Loucy (cell line): ENCODE measurements around the gene LNPK.

Source experiments
- EZH2phosphoT487 ChIP-seq: fragments of 200-600 bp; IDR thresholded peaks from 2 replicates; pipeline ENCODE4 v1.6.1; 2018; ENCODE audit warnings: antibody characterized with exemption, mild to moderate bottlenecking, moderate library complexity, borderline replicate concordance
- TF ChIP-seq, protein P1 (sequence below): fragments of 200-600 bp; sonication (generic); conservative IDR thresholded peaks from 2 replicates; pipeline ENCODE4 v1.5.1; 2014; ENCODE audit warnings: mild to moderate bottlenecking, antibody characterized with exemption, low read length

DNA sequence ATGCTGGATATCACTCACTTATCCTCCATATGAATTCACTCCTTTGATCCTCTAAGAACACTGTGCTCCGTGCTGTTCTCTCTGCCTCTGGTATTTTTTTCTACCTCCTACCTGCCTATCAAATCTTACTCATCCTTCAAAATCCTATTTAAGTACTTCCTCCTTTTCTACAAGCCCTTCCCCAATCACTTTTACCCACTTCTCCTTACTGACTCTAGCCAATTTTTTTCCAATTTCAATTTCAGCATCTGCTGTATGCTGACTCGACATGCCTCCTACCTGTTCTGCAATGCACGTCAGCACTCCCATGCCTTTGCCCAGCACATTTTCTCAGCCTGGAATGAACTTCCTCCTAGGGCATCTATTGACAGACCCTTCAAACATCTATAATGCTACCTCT lies 37.3 kb upstream of the LNPK start:
- TF ChIP-seq, protein P1, sequence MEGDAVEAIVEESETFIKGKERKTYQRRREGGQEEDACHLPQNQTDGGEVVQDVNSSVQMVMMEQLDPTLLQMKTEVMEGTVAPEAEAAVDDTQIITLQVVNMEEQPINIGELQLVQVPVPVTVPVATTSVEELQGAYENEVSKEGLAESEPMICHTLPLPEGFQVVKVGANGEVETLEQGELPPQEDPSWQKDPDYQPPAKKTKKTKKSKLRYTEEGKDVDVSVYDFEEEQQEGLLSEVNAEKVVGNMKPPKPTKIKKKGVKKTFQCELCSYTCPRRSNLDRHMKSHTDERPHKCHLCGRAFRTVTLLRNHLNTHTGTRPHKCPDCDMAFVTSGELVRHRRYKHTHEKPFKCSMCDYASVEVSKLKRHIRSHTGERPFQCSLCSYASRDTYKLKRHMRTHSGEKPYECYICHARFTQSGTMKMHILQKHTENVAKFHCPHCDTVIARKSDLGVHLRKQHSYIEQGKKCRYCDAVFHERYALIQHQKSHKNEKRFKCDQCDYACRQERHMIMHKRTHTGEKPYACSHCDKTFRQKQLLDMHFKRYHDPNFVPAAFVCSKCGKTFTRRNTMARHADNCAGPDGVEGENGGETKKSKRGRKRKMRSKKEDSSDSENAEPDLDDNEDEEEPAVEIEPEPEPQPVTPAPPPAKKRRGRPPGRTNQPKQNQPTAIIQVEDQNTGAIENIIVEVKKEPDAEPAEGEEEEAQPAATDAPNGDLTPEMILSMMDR = no peak
- TF ChIP-seq EZH2phosphoT487 = no peak
